ENCODE data around the gene HTR2B. TPM values are rescaled to one million over a fixed set of nuclear protein-coding genes. Genes with fewer than 3 reads are reported as not detected.

HTR2B gene
- total and polyA plus RNA-seq, 4 donors, result 0.16 to 1.1 (median 0.33) TPM

DNA sequence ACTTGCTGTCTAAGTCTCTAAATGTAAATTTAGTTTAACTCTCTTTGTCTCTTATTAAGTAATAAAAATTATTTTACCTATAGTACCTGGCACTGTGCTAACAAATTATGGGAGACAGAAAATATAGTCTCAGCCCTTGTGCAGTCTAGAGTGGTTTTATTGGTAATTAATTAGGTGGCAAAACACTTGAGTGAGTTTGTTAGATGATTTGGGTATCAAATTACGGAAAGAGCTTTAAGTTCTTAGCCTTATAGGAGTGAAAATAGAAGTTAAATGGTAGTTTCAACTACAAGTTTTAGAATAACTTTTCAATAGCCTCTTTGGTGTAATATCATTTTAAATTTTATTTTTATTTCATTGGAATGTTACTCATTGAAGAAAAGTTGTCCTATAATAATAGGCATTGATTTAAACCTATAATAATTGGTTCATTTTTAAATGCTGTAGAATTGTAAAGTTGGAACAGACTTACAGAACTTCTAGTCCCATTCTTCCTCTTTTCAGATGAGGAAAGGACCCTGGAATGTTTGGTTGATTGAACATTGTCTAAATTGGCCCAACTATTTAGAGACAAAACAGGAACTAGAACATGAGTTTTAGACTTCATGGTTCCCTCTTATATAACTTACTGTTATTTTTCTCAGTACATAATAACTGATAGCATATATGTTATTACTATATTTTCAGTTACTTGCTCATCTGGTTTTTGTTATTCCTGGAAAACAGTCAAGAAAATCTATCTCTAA is 10.2 kb upstream of the HTR2B start:
- H3K4me3 ChIP-seq (ENCODE audit: low read depth, low read length), result no peak overlapping the region
- H3K27ac ChIP-seq (ENCODE audit: low read depth, low read length), result no peak overlapping the region
- no peaks in the 10 kb centered on the region for H3K27me3 ChIP-seq (ENCODE audit: control insufficient read depth, insufficient read depth, low read length)
- H3K9me3 ChIP-seq (ENCODE audit: control insufficient read depth, insufficient read depth, low read length), result no peaks in the 10 kb centered on the region
- peaks cover 3% of the 10 kb centered on the region for H3K36me3 ChIP-seq (ENCODE audit: control insufficient read depth, insufficient read depth, low read length)
- no CpG with 5 or more reads among the region's 1 CpG for WGBS (ENCODE audit: insufficient coverage)
- no peak for DNase-seq (ENCODE audit: low read depth in 4 of 6, low spot score in 6 of 6)
- H3K4me1 ChIP-seq (ENCODE audit: control insufficient read depth, insufficient read depth, low read length), result no peaks in the 10 kb centered on the region

- Histone ChIP-seq H3K36me3 (ENCODE audit: control insufficient read depth, insufficient read depth, low read length) (no peaks in the 10 kb centered on the region), H3K9me3 (ENCODE audit: control insufficient read depth, insufficient read depth, low read length) (no peaks in the 10 kb centered on the region), H3K27me3 (ENCODE audit: control insufficient read depth, insufficient read depth, low read length) (no peaks in the 10 kb centered on the region), H3K27ac (ENCODE audit: low read depth, low read length) (no peak overlapping the region), H3K4me1 (ENCODE audit: control insufficient read depth, insufficient read depth, low read length) (no peaks in the 10 kb centered on the region), H3K4me3 (ENCODE audit: low read depth, low read length) (no peak overlapping the region)
- no peak for DNase-seq (ENCODE audit: low read depth in 4 of 6, low spot score in 6 of 6)
- no CpG with 5 or more reads among the region's 1 CpG for WGBS (ENCODE audit: insufficient coverage)
Observed at GRCh38 chr2:231133365-231134099, 8.7 kb upstream of the HTR2B start.

DNA sequence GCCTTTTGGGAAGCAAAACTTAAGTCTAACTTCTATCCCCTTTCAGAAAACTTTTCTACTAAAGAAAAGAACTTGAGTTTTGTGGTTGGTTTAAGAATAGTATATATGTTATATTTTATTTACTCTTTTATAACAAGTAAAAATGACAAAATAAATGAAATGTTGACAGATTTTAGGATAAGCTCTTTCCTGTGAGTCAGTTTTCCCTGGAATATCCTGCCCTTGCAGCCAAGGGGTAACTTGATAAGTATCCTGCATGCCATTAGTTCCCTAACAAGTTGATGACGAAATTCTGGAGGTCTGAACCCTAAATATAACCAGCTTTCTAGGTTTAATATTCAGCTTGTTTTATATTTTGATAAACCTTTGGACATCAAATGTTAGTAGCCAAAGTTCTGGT is 7.3 kb upstream of the HTR2B start:
- H3K9me3 ChIP-seq (ENCODE audit: control insufficient read depth, insufficient read depth, low read length), result no peaks in the 10 kb centered on the region
- WGBS (ENCODE audit: insufficient coverage), result no CpG with 5 or more reads among the region's 1 CpG
- H3K27ac ChIP-seq (ENCODE audit: low read depth, low read length), result no peak overlapping the region
- H3K4me3 ChIP-seq (ENCODE audit: low read depth, low read length), result no peak overlapping the region
- H3K4me1 ChIP-seq (ENCODE audit: control insufficient read depth, insufficient read depth, low read length), result no peaks in the 10 kb centered on the region
- DNase-seq (ENCODE audit: low read depth in 4 of 6, low spot score in 6 of 6), result no peak
- no peaks in the 10 kb centered on the region for H3K36me3 ChIP-seq (ENCODE audit: control insufficient read depth, insufficient read depth, low read length)
- no peaks in the 10 kb centered on the region for H3K27me3 ChIP-seq (ENCODE audit: control insufficient read depth, insufficient read depth, low read length)

GRCh38 chr2:231130336-231131056 is 5.7 kb upstream of the HTR2B start:
- WGBS (ENCODE audit: insufficient coverage), result 93% methylated on average over 3 of the region's 6 CpGs
- Histone ChIP-seq H3K36me3 (ENCODE audit: control insufficient read depth, insufficient read depth, low read length) (no peaks in the 10 kb centered on the region), H3K27me3 (ENCODE audit: control insufficient read depth, insufficient read depth, low read length) (no peaks in the 10 kb centered on the region), H3K4me1 (ENCODE audit: control insufficient read depth, insufficient read depth, low read length) (no peaks in the 10 kb centered on the region), H3K27ac (ENCODE audit: low read depth, low read length) (no peak overlapping the region), H3K9me3 (ENCODE audit: control insufficient read depth, insufficient read depth, low read length) (no peaks in the 10 kb centered on the region), H3K4me3 (ENCODE audit: low read depth, low read length) (no peak overlapping the region)
- no peak for DNase-seq (ENCODE audit: low read depth in 4 of 6, low spot score in 6 of 6)

- DNase-seq (ENCODE audit: low read depth in 4 of 6, low spot score in 6 of 6), result no peak
- WGBS (ENCODE audit: insufficient coverage), result no CpG with 5 or more reads among the region's 1 CpG
- Histone ChIP-seq H3K9me3 (ENCODE audit: control insufficient read depth, insufficient read depth, low read length) (no peaks in the 10 kb centered on the region), H3K4me1 (ENCODE audit: control insufficient read depth, insufficient read depth, low read length) (no peaks in the 10 kb centered on the region), H3K27ac (ENCODE audit: low read depth, low read length) (no peak overlapping the region), H3K4me3 (ENCODE audit: low read depth, low read length) (no peak overlapping the region), H3K36me3 (ENCODE audit: control insufficient read depth, insufficient read depth, low read length) (no peaks in the 10 kb centered on the region), H3K27me3 (ENCODE audit: control insufficient read depth, insufficient read depth, low read length) (no peaks in the 10 kb centered on the region)
Observed at GRCh38 chr2:231129216-231129615, 4.4 kb upstream of the HTR2B start.

DNA sequence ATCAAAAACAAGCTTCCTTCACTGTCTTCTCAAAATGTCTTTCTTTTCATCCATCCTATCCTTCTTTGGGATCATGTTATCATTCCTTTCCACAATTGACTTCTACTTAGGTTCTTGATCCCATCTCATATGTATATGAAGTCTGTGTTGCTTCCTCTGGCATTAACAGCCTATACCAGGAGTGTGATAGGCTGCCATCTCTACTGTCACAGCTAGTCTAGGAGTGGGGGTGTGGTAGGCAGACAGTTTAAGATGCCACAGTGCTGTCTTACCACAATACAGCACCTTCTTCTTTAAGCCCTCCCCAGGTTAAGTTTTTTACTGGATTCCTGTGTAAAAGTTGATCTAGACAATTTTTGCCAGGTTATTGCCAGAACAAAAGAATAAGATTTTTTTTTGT is 3.7 kb upstream of the HTR2B start:
- Histone ChIP-seq H3K27ac (ENCODE audit: low read depth, low read length) (no peak overlapping the region), H3K4me3 (ENCODE audit: low read depth, low read length) (no peak overlapping the region), H3K4me1 (ENCODE audit: control insufficient read depth, insufficient read depth, low read length) (no peaks in the 10 kb centered on the region), H3K9me3 (ENCODE audit: control insufficient read depth, insufficient read depth, low read length) (no peaks in the 10 kb centered on the region), H3K27me3 (ENCODE audit: control insufficient read depth, insufficient read depth, low read length) (no peaks in the 10 kb centered on the region), H3K36me3 (ENCODE audit: control insufficient read depth, insufficient read depth, low read length) (no peaks in the 10 kb centered on the region)
- no peak for DNase-seq (ENCODE audit: low read depth in 4 of 6, low spot score in 6 of 6)

DNA sequence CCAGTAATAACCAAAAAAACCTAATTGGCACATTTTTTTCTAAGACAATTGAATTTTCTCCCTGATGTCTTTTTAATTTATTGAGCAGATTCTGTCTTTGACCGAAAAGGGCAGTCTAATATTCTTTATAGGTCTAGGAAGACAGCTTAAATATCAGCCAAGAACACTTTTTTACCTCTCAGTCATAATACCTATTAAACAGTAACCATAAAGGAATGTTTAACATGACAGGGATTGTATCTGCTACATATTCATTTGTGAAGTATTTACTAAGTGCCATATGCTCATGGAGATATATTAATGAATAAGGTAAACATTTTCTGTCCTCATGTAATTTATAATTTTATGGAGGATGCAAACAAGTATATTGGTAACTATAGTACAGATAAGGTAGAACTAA is 3.1 kb upstream of the HTR2B start:
- no peak overlapping the region for H3K4me3 ChIP-seq (ENCODE audit: low read depth, low read length)
- no CpG with 5 or more reads among the region's 1 CpG for WGBS (ENCODE audit: insufficient coverage)
- no peaks in the 10 kb centered on the region for H3K9me3 ChIP-seq (ENCODE audit: control insufficient read depth, insufficient read depth, low read length)
- DNase-seq (ENCODE audit: low read depth in 4 of 6, low spot score in 6 of 6), result no peak
- no peak overlapping the region for H3K27ac ChIP-seq (ENCODE audit: low read depth, low read length)
- H3K27me3 ChIP-seq (ENCODE audit: control insufficient read depth, insufficient read depth, low read length), result no peaks in the 10 kb centered on the region
- H3K4me1 ChIP-seq (ENCODE audit: control insufficient read depth, insufficient read depth, low read length), result no peaks in the 10 kb centered on the region
- H3K36me3 ChIP-seq (ENCODE audit: control insufficient read depth, insufficient read depth, low read length), result no peaks in the 10 kb centered on the region

- Histone ChIP-seq H3K4me1 (ENCODE audit: control insufficient read depth, insufficient read depth, low read length) (no peaks in the 10 kb centered on the region), H3K27ac (ENCODE audit: low read depth, low read length) (no peak overlapping the region), H3K4me3 (ENCODE audit: low read depth, low read length) (no peak overlapping the region), H3K9me3 (ENCODE audit: control insufficient read depth, insufficient read depth, low read length) (no peaks in the 10 kb centered on the region), H3K27me3 (ENCODE audit: control insufficient read depth, insufficient read depth, low read length) (no peaks in the 10 kb centered on the region), H3K36me3 (ENCODE audit: control insufficient read depth, insufficient read depth, low read length) (no peaks in the 10 kb centered on the region)
- no peak for DNase-seq (ENCODE audit: low read depth in 4 of 6, low spot score in 6 of 6)
- 100% methylated on average over 5 of the region's 9 CpGs for WGBS (ENCODE audit: insufficient coverage)
Observed at GRCh38 chr2:231127480-231127879, 2.6 kb upstream of the HTR2B start.

- no peak overlapping the region for H3K27ac ChIP-seq (ENCODE audit: low read depth, low read length)
- no peaks in the 10 kb centered on the region for H3K36me3 ChIP-seq (ENCODE audit: control insufficient read depth, insufficient read depth, low read length)
- DNase-seq (ENCODE audit: low read depth in 4 of 6, low spot score in 6 of 6), result no peak
- no peaks in the 10 kb centered on the region for H3K4me1 ChIP-seq (ENCODE audit: control insufficient read depth, insufficient read depth, low read length)
- H3K27me3 ChIP-seq (ENCODE audit: control insufficient read depth, insufficient read depth, low read length), result no peaks in the 10 kb centered on the region
- WGBS (ENCODE audit: insufficient coverage), result 100% methylated on average over 2 of the region's 7 CpGs
- no peak overlapping the region for H3K4me3 ChIP-seq (ENCODE audit: low read depth, low read length)
- H3K9me3 ChIP-seq (ENCODE audit: control insufficient read depth, insufficient read depth, low read length), result no peaks in the 10 kb centered on the region
Observed at GRCh38 chr2:231126123-231126522, 1.3 kb upstream of the HTR2B start.

Data from spinal cord (tissue), 10 donors.